ENCODE data around the gene SLC35B1.

The SLC35B1 gene

DNA sequence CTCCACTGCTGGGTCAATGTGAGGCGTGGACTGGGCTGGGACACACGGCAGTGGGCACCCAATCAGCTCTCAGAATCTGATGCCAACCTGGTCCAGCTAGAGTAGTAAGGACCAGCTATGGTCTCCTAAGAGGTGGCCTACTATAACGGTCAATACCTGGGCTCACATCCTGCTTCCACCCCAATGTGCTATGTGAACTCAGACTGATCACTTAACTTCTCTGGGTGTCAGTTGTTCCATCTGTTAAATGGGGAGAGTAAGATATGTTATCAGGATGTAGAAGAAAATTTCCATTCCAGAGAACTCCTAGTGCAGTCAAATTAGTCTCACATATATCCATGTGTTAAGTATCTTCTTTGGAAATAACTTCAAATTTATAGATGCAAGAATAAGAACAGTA, 42.0 kb upstream of the SLC35B1 start:
- DNase-seq (ENCODE audit: low read depth): no peak
- TF ChIP-seq, protein P1, sequence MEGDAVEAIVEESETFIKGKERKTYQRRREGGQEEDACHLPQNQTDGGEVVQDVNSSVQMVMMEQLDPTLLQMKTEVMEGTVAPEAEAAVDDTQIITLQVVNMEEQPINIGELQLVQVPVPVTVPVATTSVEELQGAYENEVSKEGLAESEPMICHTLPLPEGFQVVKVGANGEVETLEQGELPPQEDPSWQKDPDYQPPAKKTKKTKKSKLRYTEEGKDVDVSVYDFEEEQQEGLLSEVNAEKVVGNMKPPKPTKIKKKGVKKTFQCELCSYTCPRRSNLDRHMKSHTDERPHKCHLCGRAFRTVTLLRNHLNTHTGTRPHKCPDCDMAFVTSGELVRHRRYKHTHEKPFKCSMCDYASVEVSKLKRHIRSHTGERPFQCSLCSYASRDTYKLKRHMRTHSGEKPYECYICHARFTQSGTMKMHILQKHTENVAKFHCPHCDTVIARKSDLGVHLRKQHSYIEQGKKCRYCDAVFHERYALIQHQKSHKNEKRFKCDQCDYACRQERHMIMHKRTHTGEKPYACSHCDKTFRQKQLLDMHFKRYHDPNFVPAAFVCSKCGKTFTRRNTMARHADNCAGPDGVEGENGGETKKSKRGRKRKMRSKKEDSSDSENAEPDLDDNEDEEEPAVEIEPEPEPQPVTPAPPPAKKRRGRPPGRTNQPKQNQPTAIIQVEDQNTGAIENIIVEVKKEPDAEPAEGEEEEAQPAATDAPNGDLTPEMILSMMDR (conservative IDR thresholded peaks at IDR 0.05; ENCODE audit: low read length): no peak
- H3K4me3 ChIP-seq (ENCODE audit: low read length): no peak overlapping the region

DNA sequence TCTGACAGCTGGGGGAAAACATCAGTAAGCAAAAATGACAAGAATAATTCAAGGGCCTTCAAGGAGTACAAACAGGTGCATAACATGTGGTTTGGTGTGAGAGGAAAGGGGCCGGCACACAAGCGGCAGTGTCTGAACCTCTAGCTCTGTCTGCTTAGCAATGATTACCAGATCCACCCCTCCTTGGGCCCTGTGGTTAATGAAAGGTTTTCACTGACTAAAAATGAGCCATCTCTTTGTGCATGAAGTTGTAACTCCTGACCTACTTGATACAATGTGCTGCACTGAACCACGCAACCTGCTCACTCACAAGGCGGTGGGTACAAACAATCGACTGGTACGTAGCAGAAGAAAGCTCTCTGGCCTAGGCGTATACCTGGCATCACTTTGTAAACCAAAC, 41.0 kb upstream of the SLC35B1 start:
- DNase-seq (ENCODE audit: low read depth): no peak
- no peak overlapping the region for H3K4me3 ChIP-seq (ENCODE audit: low read length)
- TF ChIP-seq, protein P1 (conservative IDR thresholded peaks at IDR 0.05; ENCODE audit: low read length): no peak

DNA sequence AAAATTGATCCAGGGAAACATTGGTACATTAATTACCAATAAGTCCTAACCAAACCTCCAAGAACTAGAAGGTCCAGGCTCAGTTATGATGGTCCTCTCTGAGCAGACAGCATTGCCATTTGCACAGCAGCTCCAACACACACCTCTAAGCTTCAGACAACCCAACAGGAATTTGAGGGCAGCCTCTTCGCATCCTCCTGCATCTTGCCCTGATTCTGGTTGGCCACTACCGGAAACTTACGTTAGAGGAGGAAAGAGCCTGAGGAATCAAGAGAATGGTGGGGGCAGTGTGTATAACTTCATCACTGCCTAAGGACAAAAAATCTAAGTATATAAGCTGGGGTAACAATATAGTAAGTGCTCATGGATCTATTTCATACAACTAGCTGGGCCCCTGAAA, 40.5 kb upstream of the SLC35B1 start:
- DNase-seq (ENCODE audit: low read depth): no peak
- TF ChIP-seq, protein P1 (conservative IDR thresholded peaks at IDR 0.05; ENCODE audit: low read length): no peak
- no peak overlapping the region for H3K4me3 ChIP-seq (ENCODE audit: low read length)

DNA sequence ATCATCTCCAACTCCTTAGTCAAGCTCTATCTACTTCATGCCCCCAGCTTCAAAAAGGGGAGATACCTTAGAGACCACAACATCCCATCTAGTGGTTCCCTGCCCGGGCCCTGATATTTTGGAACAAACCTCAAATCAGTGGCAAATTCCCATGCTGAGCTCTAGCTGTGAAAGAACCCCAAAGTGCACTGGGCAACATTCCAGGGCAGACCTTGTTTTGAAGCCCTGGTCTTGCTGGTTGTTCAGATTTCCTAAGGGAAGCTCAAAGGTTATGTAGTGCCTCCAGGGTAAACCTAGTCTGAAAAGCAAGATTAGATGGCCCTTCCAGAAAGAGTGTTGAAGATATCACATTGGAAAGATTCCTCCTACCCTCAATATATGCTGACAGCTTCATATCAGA, 39.9 kb upstream of the SLC35B1 start:
- no peak for DNase-seq (ENCODE audit: low read depth)
- H3K4me3 ChIP-seq (ENCODE audit: low read length): no peak overlapping the region
- TF ChIP-seq, protein P1 (conservative IDR thresholded peaks at IDR 0.05; ENCODE audit: low read length): no peak

DNA sequence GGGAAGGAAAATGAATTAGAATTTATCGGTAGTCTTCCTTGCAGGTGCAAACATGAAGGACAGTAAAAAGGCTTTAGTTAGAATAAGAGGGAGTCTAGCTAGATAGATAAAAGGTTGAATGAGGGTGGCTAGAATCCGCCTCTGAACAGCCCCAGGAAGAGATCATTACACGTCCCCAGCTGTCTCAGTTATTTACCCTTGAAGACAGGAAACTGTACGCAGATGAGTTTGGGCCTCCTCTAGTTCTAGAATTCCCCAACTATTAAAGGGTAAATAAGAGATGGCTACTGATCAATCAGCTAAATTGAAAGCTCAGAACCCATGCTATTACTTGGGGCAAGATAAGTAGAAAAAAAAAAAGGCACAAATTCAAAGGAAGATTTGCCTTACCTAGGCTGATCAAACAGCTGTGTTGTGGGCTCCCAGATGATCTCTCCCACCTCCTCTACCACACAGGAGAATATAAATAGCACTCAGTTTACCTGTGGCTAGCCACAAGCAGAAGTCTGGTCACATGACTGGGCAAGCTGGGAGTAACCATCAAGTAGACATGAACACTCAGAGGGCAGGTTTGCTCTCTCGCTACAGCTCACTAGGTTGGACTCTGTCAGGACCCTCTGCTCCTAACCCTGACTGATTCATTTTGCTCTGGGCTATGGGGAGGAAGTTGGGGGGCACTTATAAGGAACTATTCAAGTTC, 39.2 kb upstream of the SLC35B1 start:
- DNase-seq (ENCODE audit: low read depth): no peak
- H3K4me3 ChIP-seq (ENCODE audit: low read length): no peak overlapping the region
- TF ChIP-seq, protein P1 (conservative IDR thresholded peaks at IDR 0.05; ENCODE audit: low read length): no peak

DNA sequence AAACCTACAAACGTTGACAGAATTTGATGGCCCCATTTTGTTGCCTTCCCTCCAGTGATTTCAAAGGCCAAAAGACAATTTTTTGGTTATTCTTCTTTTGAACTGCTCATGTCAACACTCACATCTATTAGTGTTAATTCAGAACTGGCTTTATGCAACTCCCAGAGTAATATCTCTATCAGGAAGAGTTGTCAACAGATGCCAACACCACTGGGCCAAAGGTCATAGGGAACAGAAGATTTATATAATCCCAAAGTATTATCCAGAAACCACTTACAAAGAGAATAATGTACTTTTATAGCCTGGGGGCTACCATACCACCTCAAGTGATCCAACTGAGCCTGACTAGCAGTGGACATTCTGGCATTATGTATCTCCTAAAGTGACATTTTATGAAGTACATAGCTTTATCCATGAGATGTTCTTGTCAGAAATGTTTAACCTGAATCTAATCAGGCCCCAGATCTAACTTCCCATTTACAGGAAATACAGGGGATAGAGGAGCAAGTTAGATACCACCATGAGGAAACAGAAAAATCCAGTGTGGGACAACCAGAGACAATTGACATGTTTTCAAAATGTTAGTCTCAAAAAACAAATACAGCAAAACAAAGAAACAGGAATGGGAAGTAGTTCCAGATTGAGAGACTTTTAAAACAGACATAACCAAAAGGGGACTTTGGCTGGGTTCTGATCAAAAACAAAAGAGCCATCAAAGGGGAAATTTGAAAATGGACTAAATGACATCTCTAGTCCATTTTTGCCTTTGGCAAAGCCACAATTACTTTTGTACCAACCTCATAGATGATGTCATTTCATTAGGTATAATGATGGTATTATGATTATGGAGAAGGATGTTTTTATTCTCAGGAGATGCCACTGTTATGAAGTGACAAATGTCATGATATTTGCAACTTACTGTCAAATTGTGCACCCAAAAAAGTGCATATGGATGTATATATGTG, 37.7 kb upstream of the SLC35B1 start:
- TF ChIP-seq, protein P1 (conservative IDR thresholded peaks at IDR 0.05; ENCODE audit: low read length): no peak
- H3K4me3 ChIP-seq (ENCODE audit: low read length): no peak overlapping the region
- no peak for DNase-seq (ENCODE audit: low read depth)
